GM08714 (cell line): ENCODE data around the gene SRSF12.

Experiments
- H3K4me3 ChIP-seq: fragments of 200-500 bp; sonication (Bioruptor generic); 2 replicates; pipeline ENCODE4 v1.5.1; 2014; ENCODE audit warnings: mild to moderate bottlenecking, low read length, inconsistent platforms
- ZNF274 ChIP-seq: IDR thresholded peaks from 2 replicates; pipeline ENCODE4 v1.6.1; 2012; ENCODE audit warnings: mild to moderate bottlenecking, low read depth, low read length

SRSF12 gene

GRCh38 chr6:89117211-89118108 is at the start of gene SRSF12:
TSS of gene SRSF12 (minus strand) at chr6:89118071. CDS start at chr6:89117887, 184 bp downstream.
- TF ChIP-seq ZNF274: no peak
- peak within 1 kb of the TSS; percentile 37 for H3K4me3 ChIP-seq

GRCh38 chr6:89162047-89162371 is 44.1 kb upstream of the SRSF12 start:
- TF ChIP-seq ZNF274: no peak

GRCh38 chr6:89161326-89162046 is 43.6 kb upstream of the SRSF12 start:
- no peak for TF ChIP-seq ZNF274
- no peak overlapping the region for H3K4me3 ChIP-seq

More at GRCh38 chr6:89162047-89162371, 44.1 kb upstream of the SRSF12 start:
- no peak overlapping the region for H3K4me3 ChIP-seq

GRCh38 chr6:89160331-89161092 is 42.6 kb upstream of the SRSF12 start:
- no peak for TF ChIP-seq ZNF274
- no peak overlapping the region for H3K4me3 ChIP-seq

- TF ChIP-seq ZNF274: no peak
- no peak overlapping the region for H3K4me3 ChIP-seq
Observed at GRCh38 chr6:89154131-89154530, 36.3 kb upstream of the SRSF12 start.

GRCh38 chr6:89148016-89148750 is 30.3 kb upstream of the SRSF12 start:
- TF ChIP-seq ZNF274: no peak
- no peak overlapping the region for H3K4me3 ChIP-seq

- no peak for TF ChIP-seq ZNF274
- H3K4me3 ChIP-seq: peak overlapping the region; percentile 90
Observed at GRCh38 chr6:89146718-89147700, 29.1 kb upstream of the SRSF12 start.

- peak within 1 kb of the TSS; percentile 90 for H3K4me3 ChIP-seq
- no peak for TF ChIP-seq ZNF274
Observed at GRCh38 chr6:89145956-89146717, 28.3 kb upstream of the SRSF12 start, which contains the start of gene PM20D2. TSS of gene PM20D2 (plus strand) at chr6:89146055. CDS start at chr6:89146145, 90 bp downstream.

- peak overlapping the region; percentile 90 for H3K4me3 ChIP-seq
- no peak for TF ChIP-seq ZNF274
Observed at GRCh38 chr6:89145091-89145955, 27.5 kb upstream of the SRSF12 start.

GRCh38 chr6:89144354-89144906 is 26.6 kb upstream of the SRSF12 start:
- no peak overlapping the region for H3K4me3 ChIP-seq

GRCh38 chr6:89140347-89141156 is 22.7 kb upstream of the SRSF12 start:
- no peak for TF ChIP-seq ZNF274
- no peak overlapping the region for H3K4me3 ChIP-seq

More at GRCh38 chr6:89144354-89144906, 26.6 kb upstream of the SRSF12 start:
- no peak for TF ChIP-seq ZNF274
